Suprapubic skin (tissue), 3 donors: Measurements from ENCODE around the gene RPL37A.

Experiments used
- CTCF ChIP-seq, 2 donors: fragments of 200-600 bp in 1 of 2; fragments of 450-650 bp in 1 of 2; sonication (generic) in 1 of 2; IDR thresholded peaks; one replicate each; pipeline ENCODE4 v1.5.1; 2016 to 2019; ENCODE audit warnings: antibody characterized with exemption in 2 of 2, mild to moderate bottlenecking in 1 of 2, moderate library complexity in 1 of 2
- EP300 ChIP-seq: sonication (generic); formaldehyde crosslinking; IDR thresholded peaks from one replicate; pipeline ENCODE4 v1.6.1; 2017; ENCODE audit warnings: antibody characterized with exemption
- POLR2A ChIP-seq, 2 donors: fragments of 450-650 bp; IDR thresholded peaks; one replicate each; pipeline ENCODE4 v1.6.1; 2017; ENCODE audit warnings: antibody characterized with exemption in 2 of 2, mild to moderate bottlenecking in 2 of 2, moderate library complexity in 2 of 2

- TF ChIP-seq CTCF (IDR thresholded peaks at IDR 0.05) (no peak), EP300 (no peak), POLR2A (IDR thresholded peaks at IDR 0.05) (no peak)
These were observed 22.9 kb upstream of the RPL37A start for GRCh38 chr2:216475767-216476166.
